SU-DHL-6 (cell line): ENCODE measurements around the gene TMEM108.

ENCODE experiments used
- EZH2phosphoT487 ChIP-seq: fragments of 200-600 bp; sonication (generic), shearing (Covaris generic); conservative IDR thresholded peaks from 2 replicates; pipeline ENCODE4 v1.6.1; 2018; ENCODE audit warnings: mild to moderate bottlenecking, antibody characterized with exemption, low read length, moderate library complexity, mixed read lengths
- TF ChIP-seq, protein P1 (sequence below): fragments of 200-600 bp; sonication (generic); IDR thresholded peaks from one replicate; pipeline ENCODE4 v1.5.1; 2017; ENCODE audit warnings: antibody characterized with exemption, mild to moderate bottlenecking, low read length, moderate library complexity; ENCODE audit not compliant: insufficient read depth, poor library complexity, severe bottlenecking

DNA sequence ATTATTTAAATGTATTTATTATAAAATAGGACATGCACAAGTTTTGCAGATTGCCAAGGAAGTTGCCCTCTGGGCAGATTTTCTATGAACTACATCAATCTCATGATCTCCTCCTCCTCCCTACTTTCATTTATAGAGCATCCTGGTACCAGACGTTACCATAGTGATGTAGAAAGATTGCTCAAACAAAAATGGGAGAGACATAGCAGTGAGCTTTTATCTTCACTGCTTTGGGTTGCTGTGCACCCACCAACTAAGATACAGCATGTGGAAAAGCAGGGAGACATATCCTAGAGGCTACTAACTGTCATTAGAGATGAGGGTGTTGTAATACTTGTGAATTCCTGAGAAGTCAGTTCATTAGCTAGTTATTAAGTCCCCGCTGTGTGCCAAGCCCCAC lies 224.1 kb downstream of the TMEM108 start:
- TF ChIP-seq, protein P1, sequence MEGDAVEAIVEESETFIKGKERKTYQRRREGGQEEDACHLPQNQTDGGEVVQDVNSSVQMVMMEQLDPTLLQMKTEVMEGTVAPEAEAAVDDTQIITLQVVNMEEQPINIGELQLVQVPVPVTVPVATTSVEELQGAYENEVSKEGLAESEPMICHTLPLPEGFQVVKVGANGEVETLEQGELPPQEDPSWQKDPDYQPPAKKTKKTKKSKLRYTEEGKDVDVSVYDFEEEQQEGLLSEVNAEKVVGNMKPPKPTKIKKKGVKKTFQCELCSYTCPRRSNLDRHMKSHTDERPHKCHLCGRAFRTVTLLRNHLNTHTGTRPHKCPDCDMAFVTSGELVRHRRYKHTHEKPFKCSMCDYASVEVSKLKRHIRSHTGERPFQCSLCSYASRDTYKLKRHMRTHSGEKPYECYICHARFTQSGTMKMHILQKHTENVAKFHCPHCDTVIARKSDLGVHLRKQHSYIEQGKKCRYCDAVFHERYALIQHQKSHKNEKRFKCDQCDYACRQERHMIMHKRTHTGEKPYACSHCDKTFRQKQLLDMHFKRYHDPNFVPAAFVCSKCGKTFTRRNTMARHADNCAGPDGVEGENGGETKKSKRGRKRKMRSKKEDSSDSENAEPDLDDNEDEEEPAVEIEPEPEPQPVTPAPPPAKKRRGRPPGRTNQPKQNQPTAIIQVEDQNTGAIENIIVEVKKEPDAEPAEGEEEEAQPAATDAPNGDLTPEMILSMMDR, result no peak
- no peak for TF ChIP-seq EZH2phosphoT487
